GM12874 (cell line): ENCODE data around the gene BRSK1.

Source experiments
- TF ChIP-seq, protein P1 (sequence below): IDR thresholded peaks from 2 replicates; pipeline ENCODE4 v1.5.1; 2011; ENCODE audit warnings: low read depth, mild to moderate bottlenecking, control low read depth, low read length, moderate library complexity; ENCODE audit not compliant: insufficient read depth

The BRSK1 gene

DNA sequence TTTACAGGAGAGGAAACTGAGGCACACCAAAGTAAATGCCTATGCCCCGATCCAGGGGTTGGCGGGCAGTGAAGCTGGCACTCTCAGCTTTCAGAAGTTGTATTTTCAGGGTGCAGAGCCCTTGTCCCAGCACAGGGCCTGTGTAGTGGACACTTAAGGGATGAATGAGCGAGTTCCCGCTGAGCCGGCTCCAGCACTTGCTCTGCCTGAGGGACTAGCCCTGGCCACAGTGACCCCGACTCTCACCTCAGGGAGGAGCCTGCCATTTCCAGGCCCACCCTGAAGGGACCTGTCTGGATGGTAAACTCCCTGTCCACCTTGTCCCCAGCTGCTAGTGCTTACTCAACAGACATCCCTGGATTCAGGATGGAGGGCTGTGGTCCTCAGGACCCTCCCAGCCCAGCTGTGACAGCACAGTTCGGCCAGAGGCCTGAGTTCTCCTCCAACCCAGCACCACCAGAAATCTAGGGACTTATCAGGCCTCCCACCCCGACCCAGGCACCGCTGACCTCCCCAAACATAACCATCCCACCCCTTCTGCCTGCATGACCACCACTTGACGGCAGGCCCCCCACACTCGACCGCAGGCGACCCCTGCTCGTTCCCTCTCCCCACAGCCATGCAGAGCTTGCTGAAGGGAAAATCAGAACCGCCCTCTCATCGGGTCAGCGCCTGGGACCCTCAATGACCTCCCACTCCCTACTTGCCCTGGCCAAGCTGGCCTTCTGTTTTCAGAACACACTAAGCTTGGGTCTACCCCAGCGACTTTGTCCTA is 33.3 kb upstream of the BRSK1 start:
- TF ChIP-seq, protein P1, sequence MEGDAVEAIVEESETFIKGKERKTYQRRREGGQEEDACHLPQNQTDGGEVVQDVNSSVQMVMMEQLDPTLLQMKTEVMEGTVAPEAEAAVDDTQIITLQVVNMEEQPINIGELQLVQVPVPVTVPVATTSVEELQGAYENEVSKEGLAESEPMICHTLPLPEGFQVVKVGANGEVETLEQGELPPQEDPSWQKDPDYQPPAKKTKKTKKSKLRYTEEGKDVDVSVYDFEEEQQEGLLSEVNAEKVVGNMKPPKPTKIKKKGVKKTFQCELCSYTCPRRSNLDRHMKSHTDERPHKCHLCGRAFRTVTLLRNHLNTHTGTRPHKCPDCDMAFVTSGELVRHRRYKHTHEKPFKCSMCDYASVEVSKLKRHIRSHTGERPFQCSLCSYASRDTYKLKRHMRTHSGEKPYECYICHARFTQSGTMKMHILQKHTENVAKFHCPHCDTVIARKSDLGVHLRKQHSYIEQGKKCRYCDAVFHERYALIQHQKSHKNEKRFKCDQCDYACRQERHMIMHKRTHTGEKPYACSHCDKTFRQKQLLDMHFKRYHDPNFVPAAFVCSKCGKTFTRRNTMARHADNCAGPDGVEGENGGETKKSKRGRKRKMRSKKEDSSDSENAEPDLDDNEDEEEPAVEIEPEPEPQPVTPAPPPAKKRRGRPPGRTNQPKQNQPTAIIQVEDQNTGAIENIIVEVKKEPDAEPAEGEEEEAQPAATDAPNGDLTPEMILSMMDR, result no peak

DNA sequence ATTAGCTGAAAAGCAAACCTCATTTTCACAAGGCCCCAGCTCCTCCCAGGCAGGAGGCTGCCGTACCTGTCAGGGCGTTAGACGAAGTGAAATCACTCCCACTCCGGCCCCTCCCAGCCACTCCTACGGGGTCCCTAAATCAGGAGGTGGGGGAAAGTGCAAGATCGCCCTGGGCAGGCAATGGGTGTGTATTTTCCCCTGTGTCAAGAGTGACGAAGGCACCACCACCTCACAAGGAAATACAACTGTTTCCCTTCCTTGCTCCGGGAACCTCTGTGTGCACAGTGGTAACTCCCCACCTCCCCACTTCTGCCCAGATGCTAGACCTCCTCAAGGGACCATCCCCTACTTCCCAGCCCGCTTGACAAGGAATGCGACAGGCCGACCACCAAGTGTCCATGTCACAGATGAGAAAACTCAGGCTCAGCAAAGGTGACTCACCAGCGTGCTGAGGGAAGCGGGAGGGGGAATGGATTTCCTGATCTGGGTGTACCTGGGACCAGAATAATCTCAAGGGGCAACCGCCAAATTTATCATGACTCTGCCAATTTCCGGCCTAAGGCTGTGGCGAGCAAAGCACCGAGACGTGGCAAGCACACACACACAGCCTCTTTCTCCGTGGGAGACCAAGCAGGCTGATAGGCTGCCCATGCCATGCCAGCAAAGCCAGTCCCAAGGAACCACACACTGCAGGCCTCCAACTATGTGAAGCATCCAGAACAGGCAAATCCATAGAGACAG is 32.3 kb upstream of the BRSK1 start:
- TF ChIP-seq, protein P1, result no peak

DNA sequence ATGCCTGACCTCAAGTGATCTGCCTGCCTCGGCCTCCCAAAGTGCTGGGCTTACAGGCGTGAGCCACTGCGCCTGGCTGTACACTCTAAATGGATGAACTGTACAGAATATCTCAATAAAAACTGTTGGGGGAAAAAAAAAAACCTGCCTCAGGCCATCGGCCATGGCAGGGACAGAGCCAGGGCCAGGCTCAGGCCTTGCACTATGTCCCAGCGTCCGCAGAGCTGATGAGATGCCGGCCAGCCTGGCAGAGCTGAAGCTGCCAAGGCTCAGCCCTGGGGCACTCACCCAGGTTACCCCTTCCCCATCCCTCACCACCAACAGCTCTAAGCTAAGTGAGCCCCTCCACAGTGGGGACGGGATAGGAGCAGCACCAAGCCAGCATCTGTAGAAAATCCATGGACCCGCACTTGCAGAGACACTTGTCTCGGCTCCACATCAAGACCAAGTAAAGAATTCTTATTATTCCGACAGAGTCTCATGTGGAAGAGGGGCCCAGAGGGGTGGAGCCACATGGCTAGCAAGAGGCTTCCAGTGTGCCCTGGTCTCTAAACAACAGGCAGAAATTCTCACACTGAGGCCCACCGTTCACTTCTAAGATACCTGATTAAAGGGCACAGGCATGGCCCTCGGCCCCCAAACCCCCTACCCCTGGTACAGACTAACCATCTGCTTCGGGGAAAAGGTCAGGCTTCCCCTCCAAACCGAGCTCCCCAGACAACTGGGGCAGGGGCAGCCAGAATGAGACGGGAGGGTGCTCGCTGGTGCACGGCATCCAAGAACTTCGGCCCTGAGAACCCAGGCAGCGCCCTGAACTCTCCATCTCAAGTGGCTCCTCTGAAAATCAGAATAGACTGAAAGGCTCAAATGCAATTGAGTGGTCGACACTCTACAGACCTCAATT is 30.8 kb upstream of the BRSK1 start:
- TF ChIP-seq, protein P1, result no peak

DNA sequence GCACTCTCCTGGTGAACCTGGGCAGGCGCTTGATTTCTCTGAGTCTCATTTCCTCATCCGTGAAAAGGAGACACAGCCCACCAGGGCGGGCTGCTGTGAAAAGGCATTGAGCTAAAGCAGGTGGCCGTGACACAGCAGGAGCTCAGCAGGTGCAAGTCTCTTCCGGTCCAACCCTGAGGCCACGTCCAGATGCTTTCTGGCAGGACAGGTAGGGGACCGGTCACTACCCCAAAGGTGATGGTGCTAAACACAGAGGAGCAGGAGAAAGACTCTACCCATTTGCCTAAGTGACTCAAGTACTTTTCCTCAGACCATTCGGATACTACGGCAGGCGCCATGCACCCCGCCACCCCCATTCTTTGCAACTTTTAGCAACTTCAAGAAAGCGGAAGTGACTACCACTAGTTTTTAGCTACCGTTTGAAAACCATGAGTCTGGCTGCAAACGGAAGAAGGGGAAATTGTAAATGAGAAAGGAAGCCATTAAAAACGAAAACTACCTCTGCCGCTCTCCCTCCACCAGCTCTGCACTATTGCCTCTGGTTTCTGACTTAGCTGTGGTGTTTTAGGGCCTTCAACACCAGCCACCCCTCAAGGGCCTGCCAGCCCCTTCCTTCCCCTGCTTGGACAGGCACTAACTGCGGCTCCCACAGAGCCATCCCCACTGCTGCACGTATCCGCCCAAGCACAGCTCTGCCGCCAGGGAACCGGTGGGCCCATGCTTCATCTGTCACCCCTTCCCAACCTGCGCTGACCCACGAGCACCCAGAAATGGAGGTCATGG is 29.8 kb upstream of the BRSK1 start:
- TF ChIP-seq, protein P1, result no peak

DNA sequence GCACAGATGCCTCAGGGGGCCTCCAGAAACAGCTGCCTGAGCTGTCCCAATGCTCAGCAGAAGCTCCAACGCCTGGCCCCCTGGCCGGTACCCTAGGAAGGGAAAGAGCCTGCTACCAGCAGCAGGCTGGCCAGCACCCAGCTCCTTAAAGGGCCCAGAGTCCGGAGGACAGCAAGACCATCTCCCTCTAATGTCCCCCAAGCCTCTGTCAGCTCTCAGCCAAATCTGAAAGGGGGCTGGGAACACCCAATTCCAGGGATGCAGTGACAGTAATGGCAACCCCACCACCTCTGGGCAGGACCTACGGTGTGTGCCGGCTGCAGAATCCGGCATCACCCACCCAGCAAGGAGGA is 29.2 kb upstream of the BRSK1 start:
- TF ChIP-seq, protein P1, result no peak

DNA sequence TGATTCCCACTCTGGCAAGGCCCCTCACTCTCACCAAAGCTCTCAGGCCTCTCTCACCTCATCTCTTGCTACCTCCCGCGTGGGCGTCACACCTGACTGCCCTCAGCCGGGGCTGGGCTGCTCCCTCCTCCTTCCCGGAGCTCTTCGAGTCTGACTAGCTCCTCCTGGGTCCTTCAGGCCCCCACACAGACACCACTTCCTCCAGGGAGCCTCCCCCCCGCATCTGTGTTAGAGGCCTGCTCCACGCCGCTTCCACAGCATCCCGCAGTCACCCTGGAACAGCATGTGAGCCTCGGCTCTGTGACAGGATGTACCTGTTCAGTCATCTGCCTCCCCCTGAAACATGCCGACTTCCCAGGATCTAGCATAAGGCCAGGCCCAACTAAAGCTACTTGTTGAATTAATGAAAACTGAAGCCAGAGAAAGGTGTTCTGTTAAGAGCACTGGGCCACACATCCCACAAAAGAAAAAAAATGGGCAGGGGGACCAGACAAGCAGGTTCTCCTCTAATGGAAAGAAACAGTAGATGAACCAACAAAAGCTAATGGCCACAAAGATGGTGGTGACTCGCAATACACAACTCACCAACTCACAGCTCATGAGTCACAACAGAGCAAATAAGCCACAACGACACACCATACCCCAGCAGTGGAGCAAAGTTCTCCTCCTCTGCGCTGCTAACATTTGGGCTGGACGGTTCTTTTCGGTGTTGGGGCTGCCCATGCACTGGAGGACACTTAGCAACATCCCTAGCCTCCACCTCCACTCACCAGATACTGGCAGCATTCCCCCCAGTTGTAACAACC is 28.0 kb upstream of the BRSK1 start:
- TF ChIP-seq, protein P1, result no peak
